ENCODE results near the gene FRMPD3.

The FRMPD3 gene

DNA sequence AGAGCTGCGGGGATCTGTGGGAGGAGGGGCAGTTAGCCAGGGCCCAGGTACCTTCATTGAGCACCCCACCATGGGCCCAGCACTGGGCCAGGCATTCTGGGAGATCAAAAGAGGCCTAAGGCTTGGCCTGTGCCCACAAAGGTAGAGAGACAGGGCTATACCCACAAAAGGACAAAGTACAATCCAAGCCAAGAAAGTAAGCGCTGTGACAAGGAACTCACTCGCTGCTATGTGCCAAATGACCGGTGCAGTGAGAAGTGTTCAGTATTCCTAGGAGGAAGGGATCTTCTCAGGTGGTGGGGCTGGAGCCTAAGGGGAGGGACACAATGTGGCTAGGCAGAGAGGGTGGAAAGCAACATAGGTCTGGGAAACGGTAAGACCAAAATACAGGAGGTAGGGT, 8.8 kb upstream of the FRMPD3 start:
- H3K36me3 Mint-ChIP-seq (ENCODE audit: low read depth) = no peaks in the 10 kb centered on the region
- no peak overlapping the region for H3K4me3 Mint-ChIP-seq
- H3K27me3 Mint-ChIP-seq (ENCODE audit: low read depth) = peaks cover 23% of the 10 kb centered on the region
- TF ChIP-seq, protein P1, sequence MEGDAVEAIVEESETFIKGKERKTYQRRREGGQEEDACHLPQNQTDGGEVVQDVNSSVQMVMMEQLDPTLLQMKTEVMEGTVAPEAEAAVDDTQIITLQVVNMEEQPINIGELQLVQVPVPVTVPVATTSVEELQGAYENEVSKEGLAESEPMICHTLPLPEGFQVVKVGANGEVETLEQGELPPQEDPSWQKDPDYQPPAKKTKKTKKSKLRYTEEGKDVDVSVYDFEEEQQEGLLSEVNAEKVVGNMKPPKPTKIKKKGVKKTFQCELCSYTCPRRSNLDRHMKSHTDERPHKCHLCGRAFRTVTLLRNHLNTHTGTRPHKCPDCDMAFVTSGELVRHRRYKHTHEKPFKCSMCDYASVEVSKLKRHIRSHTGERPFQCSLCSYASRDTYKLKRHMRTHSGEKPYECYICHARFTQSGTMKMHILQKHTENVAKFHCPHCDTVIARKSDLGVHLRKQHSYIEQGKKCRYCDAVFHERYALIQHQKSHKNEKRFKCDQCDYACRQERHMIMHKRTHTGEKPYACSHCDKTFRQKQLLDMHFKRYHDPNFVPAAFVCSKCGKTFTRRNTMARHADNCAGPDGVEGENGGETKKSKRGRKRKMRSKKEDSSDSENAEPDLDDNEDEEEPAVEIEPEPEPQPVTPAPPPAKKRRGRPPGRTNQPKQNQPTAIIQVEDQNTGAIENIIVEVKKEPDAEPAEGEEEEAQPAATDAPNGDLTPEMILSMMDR (IDR thresholded peaks at IDR 0.05; ENCODE audit: unreplicated experiment in 3 of 3) = no peak
- peaks cover 3% of the 10 kb centered on the region for H3K9me3 Mint-ChIP-seq
- no peaks in the 10 kb centered on the region for H3K4me1 Mint-ChIP-seq
- no peak overlapping the region for H3K27ac Mint-ChIP-seq

DNA sequence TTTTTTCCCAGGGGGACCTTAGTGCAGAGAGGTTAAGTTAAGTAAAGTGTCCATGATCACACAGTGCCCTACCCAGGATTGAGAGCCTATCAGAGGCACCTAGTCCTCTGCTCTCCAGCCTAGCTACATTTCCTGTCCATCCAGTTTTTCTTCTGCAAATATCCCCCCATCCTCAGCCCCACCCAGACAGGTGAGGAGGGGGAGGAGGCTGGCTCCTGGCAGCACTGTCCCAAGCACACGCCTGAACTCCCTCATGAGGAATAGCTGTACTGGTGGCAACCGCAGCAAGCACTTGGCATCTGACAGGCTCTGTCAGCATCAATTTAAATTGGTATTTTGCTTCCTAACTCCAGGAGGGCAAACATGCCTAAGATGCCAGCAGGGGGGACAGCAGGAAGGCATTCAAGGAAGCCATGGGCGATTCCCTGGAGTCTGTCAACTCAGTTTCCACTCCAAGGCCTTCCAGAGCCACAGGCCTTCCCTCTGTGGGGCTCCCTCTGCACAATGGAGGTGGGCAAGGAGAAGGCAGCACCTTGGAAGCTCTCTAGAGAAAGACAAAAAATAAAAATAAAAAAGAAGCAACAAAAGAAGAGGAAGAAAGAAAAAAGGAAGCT, 6.4 kb upstream of the FRMPD3 start:
- peaks cover 3% of the 10 kb centered on the region for H3K9me3 Mint-ChIP-seq
- H3K36me3 Mint-ChIP-seq (ENCODE audit: low read depth) = no peaks in the 10 kb centered on the region
- no peaks in the 10 kb centered on the region for H3K4me1 Mint-ChIP-seq
- H3K4me3 Mint-ChIP-seq = no peak overlapping the region
- peaks cover 37% of the 10 kb centered on the region for H3K27me3 Mint-ChIP-seq (ENCODE audit: low read depth)
- TF ChIP-seq, protein P1 (IDR thresholded peaks at IDR 0.05; ENCODE audit: unreplicated experiment in 3 of 3) = no peak
- no peak overlapping the region for H3K27ac Mint-ChIP-seq

DNA sequence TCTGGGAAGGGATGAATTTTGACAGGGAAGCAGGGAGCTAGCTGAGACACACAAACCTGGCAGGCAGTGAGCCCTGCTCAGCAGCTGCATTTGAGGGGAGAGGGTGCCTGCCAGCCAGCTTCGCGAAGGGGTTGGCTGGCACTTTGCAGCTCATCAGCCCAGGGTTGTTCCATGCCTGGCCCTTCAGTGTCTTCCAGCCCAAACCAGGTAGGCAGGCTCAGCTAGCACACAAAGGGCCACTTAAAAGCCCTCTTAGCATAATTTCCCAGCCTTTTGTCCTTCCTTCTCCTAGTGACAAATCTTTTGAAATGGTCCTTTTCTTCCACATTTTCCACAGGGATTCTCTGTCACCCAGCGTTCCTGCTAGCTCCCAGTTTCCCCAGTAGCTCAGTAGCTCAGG, 4.3 kb upstream of the FRMPD3 start:
- peaks cover 6% of the 10 kb centered on the region for H3K4me1 Mint-ChIP-seq
- H3K9me3 Mint-ChIP-seq = peaks cover 4% of the 10 kb centered on the region
- no peak overlapping the region for H3K27ac Mint-ChIP-seq
- TF ChIP-seq, protein P1 (IDR thresholded peaks at IDR 0.05; ENCODE audit: unreplicated experiment in 3 of 3) = no peak
- peaks cover 47% of the 10 kb centered on the region for H3K27me3 Mint-ChIP-seq (ENCODE audit: low read depth)
- H3K36me3 Mint-ChIP-seq (ENCODE audit: low read depth) = no peaks in the 10 kb centered on the region
- no peak overlapping the region for H3K4me3 Mint-ChIP-seq

DNA sequence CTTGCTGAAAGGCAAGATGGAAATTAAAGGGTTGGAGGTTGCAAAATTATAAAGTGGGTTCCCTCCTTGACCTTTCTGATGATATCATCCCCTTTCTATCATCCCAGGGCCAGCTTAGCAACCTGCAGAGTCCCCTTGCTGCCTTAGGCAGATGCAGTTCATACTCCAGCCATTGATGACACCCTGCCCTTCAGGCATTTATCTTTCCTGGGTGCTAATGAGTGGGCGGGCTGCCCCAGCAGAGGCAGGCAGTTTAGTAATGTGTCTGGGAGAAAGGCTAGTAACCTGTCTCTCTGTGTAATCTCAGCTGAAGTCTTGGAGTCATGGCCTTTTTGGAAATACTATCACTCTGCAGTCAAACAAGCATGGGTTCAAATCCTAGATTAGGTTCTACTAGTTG, 3.8 kb upstream of the FRMPD3 start:
- H3K27ac Mint-ChIP-seq = no peak overlapping the region
- H3K4me1 Mint-ChIP-seq = peaks cover 11% of the 10 kb centered on the region
- TF ChIP-seq, protein P1 (IDR thresholded peaks at IDR 0.05; ENCODE audit: unreplicated experiment in 3 of 3) = no peak

DNA sequence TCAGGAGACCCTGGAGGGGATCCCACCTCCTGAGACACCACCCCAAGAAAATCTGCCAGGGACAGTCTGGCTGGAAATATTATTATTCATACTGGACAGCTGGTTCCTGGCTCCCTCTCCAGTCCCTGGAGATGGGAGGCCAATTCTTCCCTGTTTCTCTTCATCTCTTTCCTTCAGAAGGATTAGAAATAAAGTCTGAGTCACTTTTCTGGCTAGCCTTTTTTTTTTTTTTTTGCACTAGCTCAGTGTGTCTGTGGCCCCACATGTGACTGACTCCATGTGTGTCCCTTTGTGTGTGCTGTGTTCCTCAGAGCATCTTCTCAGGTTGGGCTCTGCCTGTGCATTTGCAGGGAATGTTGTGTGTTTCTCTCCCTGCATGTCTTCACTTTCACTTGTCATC, 1.8 kb upstream of the FRMPD3 start:
- Mint-ChIP-seq H3K9me3 (peaks cover 6% of the 10 kb centered on the region), H3K4me1 (peaks cover 18% of the 10 kb centered on the region), H3K27ac (no peak overlapping the region), H3K27me3 (ENCODE audit: low read depth) (peaks cover 43% of the 10 kb centered on the region), H3K36me3 (ENCODE audit: low read depth) (no peaks in the 10 kb centered on the region), H3K4me3 (no peak overlapping the region)
- TF ChIP-seq, protein P1 (IDR thresholded peaks at IDR 0.05; ENCODE audit: unreplicated experiment in 3 of 3) = no peak

More for the DNA sequence above, 3.8 kb upstream of the FRMPD3 start:
- Mint-ChIP-seq H3K36me3 (ENCODE audit: low read depth) (no peaks in the 10 kb centered on the region), H3K9me3 (peaks cover 4% of the 10 kb centered on the region), H3K4me3 (no peak overlapping the region), H3K27me3 (ENCODE audit: low read depth) (peaks cover 43% of the 10 kb centered on the region)

DNA sequence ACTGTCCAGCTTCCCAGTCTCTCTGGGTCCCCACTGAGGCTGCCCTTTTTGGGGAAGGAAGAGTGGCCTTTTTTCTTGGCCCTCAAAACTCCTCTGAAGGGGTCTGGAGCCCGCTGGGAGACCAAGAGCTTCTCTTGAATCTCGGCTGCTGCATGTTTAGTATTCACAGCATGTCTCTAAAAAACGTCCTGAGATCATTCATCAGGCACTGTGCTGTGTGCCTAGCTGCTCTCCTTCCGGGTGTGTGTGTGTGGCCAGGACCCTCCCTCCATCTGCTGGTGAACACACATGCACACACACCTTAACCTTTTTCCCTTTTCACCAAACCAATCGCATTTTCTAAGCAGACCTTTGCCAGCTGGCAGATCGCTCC, 841 bp upstream of the FRMPD3 start:
- Mint-ChIP-seq H3K4me1 (peaks cover 18% of the 10 kb centered on the region), H3K36me3 (ENCODE audit: low read depth) (no peaks in the 10 kb centered on the region), H3K27ac (peak overlapping the region in 1 of 3 experiments; percentile 19), H3K4me3 (peak overlapping the region; percentile 83 to 92 (median 88)), H3K9me3 (peaks cover 6% of the 10 kb centered on the region), H3K27me3 (ENCODE audit: low read depth) (peaks cover 43% of the 10 kb centered on the region)
- TF ChIP-seq, protein P1 (IDR thresholded peaks at IDR 0.05; ENCODE audit: unreplicated experiment in 3 of 3) = no peak

Measured in nephron (organoid).